ENCODE measurements around the gene VSIG10.

- no peak for TF ChIP-seq POLR2A (IDR thresholded peaks at IDR 0.05)
- TF ChIP-seq CTCF (IDR thresholded peaks at IDR 0.05 in 4 of 5, conservative IDR thresholded peaks at IDR 0.05 in 1 of 5): no peak
Measured at GRCh38 chr12:118127867-118128266, 24.1 kb upstream of the VSIG10 start.

Data from gastrocnemius medialis (tissue), 4 donors.